Astrocyte of the hippocampus (primary cell): ENCODE data around the gene ST8SIA6.
"Not testable (repeated sequence)": the region's sequence is repeated elsewhere in the genome, so short reads cannot be mapped to it uniquely, and the experiment has no call there.

Source experiments
- DNase-seq: peaks from one replicate; pipeline ENCODE4 v3.0.0; 2011; ENCODE audit warnings: low read depth, low spot score

ST8SIA6 gene, protein sequence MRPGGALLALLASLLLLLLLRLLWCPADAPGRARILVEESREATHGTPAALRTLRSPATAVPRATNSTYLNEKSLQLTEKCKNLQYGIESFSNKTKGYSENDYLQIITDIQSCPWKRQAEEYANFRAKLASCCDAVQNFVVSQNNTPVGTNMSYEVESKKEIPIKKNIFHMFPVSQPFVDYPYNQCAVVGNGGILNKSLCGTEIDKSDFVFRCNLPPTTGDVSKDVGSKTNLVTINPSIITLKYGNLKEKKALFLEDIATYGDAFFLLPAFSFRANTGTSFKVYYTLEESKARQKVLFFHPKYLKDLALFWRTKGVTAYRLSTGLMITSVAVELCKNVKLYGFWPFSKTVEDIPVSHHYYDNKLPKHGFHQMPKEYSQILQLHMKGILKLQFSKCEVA

DNA sequence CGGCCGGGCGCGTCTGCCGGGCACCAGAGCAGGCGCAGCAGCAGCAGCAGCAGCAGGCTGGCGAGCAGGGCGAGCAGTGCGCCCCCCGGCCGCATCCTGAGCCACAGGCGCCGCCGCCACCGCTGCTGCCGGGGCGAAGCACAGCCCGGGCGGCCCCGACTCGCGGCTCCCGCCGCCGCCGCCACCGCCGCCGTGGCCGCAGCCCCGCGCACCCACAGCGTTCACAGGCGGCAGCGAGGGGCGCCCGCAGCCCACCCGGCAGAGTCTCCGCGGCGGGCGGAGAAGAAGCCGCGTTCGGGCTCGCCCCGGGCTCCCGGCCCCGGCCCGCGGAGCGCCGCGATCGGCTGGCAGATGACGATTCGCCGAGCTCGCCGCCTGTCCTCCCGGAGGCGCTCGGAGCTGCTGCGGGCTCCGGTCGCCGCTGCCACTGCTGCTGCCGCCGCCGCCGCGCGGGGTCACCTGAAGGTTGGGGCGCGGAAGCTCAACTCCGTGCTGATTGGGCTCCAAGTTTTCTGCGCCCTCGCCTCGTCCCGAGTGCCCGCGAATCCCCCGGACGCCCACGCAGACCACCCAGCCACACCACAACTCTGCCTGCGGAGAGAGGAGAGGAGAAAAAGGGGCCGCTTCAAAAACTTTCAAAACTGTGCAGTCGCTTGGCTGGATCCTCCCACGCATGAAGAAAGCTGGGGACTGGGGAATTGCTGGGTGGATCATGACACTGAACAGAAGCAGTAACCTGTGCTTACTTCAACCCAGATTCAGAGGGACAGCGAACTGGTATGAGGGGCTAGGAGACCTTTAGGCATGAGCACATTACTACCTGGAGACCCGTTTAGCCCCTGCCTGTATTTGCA is at the start of gene ST8SIA6:
ST8SIA6 (minus strand) TSS at position 435 of the 854 bp plus-strand sequence; CDS start at position 95, 340 bp downstream.
- DNase-seq: peak; percentile 85

DNA sequence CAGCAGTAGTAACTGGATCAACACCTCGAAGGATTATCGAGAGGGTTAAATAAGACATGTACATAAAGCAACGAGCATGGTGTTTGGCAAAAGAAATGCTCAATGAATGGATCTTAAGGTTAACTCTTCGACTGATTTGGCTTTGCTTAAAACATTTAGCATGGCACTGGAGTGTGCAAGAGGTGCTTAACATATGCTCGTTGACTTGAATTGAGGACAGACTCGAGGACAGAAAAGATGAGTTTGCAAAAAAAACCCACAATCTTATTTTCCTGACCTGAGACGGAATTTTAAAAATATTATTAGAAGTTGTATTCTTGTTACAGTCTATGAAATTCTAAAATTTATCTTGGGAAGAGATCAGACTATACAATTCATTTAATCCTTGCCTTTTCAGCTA is 49.4 kb upstream of the ST8SIA6 start:
- DNase-seq: no peak

GRCh38 chr10:17502814-17503213 is 48.4 kb upstream of the ST8SIA6 start:
- no peak for DNase-seq

DNA sequence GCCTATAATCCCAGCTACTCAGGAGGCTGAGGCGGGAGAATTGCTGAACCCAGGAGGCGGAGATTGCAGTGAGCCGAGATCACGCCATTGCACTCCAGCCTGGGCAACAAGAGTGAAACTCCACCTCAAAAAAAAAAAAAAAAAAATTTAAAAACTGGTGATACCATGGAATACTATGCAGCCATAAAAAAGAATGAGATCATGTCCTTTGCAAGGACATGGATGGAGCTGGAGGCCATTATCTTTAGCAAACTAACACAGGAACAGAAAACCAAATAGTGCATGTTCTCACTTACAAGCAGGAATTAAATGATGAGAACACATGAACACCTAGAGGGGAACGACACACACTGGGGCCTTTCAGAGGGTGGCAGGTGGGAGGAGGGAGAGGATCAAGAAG is 44.6 kb upstream of the ST8SIA6 start:
- not testable (repeated sequence) for DNase-seq

- no peak for DNase-seq
These were observed 43.1 kb upstream of the ST8SIA6 start for GRCh38 chr10:17497446-17498030.

- DNase-seq: no peak
These were observed 40.3 kb upstream of the ST8SIA6 start for GRCh38 chr10:17494626-17495260.

GRCh38 chr10:17488848-17489247 is 34.5 kb upstream of the ST8SIA6 start:
- DNase-seq: no peak

- DNase-seq: no peak
These were observed 28.7 kb upstream of the ST8SIA6 start for GRCh38 chr10:17483079-17483478.

GRCh38 chr10:17479822-17480221 is 25.4 kb upstream of the ST8SIA6 start:
- no peak for DNase-seq

GRCh38 chr10:17479015-17479615 is 24.7 kb upstream of the ST8SIA6 start:
- DNase-seq: no peak

DNA sequence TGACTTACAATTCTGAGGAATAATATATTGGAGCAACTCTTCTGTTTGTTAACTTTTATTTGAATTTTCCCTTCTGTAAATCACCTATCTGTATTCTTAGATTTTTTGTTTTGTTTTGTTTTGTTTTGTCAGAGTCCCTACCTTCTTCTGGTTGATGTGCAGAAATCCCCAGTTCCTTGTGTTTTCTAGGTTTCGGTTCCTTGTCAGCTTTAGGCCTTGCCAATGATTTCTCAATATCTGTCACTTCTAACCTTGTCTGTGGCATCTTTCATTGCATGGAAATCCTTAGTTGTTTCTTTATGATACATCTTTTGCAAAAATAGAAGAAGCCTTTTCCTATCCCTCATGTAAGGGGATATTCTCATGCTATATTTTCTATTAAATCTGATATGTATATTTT is 21.7 kb upstream of the ST8SIA6 start:
- DNase-seq: no peak

- no peak for DNase-seq
These were observed 21.3 kb upstream of the ST8SIA6 start for GRCh38 chr10:17475661-17476060.

DNA sequence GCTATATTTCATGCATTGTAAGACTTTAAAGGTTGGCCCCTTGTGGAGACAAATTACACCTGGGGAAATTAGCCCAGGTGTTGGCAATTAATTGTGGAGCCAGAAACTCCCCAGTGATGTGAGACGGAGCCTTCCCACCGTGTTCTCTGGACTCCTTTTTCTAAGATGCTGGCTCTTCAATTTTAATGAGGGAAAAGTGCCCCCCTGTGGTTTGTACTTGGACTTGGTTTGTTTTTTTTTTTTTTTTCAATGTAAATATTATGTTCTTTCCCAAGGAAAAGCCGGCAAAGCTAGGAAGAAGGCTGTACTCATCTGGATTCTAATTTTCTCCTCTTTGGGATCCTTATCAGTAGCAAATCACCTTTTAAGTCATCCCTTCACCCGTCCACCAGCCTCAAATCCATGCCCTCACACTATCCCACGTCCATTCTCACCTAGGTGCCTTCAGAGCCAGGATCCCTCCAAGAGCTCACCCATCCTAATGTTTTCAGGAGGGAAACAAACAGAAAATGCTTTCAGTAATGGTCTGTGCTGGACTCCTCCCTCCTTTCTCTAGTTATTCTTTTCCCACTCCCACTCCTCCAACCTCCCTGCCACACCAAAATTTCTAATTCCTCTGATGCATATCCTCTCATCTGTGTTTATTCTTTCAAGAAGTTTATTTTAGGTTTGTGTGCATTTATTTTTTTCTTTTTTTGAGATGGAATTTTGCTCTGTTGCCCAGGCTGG is 20.4 kb upstream of the ST8SIA6 start:
- peak; percentile 11 for DNase-seq

- DNase-seq: no peak
These were observed 19.0 kb upstream of the ST8SIA6 start for GRCh38 chr10:17473228-17473950.

DNA sequence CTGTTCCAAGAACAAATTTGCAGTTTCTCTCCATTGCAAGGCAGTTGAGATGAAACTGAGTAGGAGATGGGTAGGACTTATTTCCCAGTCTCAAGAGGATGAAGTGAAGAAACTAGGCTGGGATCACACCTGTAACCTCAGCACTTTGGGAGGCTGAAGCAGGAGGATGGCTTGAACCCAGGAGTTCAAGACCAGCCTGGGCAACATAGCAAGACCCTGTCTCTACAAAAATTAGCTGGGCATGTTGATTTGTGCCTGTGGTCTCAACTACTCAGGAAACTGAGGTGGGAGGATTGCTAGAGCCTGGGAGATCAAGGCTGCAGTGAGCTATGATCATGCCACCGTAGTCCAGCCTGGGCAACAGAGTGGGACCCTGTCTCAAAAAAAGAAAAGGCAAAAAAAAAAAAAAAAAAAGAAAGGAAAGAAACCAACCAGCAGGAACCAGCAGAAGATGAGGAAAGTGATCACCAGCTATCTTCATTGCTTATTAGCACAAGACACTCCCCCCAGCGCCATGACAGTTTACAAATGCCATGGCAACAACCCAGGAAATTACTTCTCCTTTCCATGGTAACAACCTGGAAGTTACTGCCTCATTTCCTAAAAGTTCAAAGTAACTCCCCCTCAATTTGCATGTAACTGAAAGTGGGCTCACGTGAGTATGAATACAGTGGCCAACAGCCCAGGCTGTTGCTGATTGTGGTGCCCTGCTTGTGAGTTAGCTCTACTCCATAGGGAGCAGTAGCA is 18.3 kb upstream of the ST8SIA6 start:
- DNase-seq: no peak

- DNase-seq: no peak
These were observed 15.9 kb upstream of the ST8SIA6 start for GRCh38 chr10:17470246-17470645.

GRCh38 chr10:17465328-17466125 is 11.1 kb upstream of the ST8SIA6 start:
- DNase-seq: no peak

DNA sequence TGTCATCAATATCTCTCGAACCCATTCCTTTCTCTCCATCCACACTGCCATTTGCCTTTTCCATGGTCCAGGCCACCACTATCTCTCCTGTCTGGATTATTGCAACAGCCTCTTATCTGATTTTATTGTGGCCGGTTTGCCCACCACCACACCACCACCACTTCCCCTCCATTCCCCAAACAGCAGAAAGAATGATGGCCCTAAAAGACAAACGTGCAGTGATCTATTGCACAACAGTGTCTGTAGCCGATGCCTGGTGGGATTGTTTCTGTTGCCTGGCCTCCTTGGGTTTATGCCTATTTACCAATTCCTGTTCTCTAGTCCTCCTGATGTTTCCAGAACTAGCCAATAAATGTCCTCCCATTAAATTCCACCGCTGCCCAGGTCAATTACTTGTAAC is 10.2 kb upstream of the ST8SIA6 start:
- no peak for DNase-seq

DNA sequence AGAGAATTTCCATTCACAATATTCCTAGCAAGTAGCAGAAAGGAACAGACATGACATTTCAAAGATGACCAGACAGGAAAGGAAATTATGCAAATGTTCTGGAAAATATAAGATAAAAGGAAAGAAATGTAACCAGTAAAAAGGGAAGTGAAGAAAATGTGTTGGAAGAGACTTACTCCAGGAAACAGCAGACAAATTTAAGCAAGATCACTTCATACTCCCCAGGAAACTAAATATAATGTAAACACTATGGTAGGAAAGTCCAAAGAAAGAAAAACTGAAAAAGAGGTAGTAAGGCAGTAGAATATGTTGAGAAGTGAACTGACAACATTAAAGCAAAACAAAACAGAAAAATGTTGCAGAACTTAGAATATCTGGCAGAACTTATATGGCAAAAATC is 6.4 kb upstream of the ST8SIA6 start:
- no peak for DNase-seq
